Measurements from ENCODE around the gene TMEM183A. TPM values are rescaled to one million over a fixed set of nuclear protein-coding genes. Genes with fewer than 3 reads are reported as not detected.

TMEM183A gene
- total RNA-seq, 1 experiment from 2014 or later = 104 TPM

- peaks cover 20% of the 10 kb centered on the region for H3K4me1 Mint-ChIP-seq (ENCODE audit: insufficient read depth, unreplicated experiment)
- TF ChIP-seq, protein P1, sequence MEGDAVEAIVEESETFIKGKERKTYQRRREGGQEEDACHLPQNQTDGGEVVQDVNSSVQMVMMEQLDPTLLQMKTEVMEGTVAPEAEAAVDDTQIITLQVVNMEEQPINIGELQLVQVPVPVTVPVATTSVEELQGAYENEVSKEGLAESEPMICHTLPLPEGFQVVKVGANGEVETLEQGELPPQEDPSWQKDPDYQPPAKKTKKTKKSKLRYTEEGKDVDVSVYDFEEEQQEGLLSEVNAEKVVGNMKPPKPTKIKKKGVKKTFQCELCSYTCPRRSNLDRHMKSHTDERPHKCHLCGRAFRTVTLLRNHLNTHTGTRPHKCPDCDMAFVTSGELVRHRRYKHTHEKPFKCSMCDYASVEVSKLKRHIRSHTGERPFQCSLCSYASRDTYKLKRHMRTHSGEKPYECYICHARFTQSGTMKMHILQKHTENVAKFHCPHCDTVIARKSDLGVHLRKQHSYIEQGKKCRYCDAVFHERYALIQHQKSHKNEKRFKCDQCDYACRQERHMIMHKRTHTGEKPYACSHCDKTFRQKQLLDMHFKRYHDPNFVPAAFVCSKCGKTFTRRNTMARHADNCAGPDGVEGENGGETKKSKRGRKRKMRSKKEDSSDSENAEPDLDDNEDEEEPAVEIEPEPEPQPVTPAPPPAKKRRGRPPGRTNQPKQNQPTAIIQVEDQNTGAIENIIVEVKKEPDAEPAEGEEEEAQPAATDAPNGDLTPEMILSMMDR (IDR thresholded peaks at IDR 0.05; ENCODE audit: unreplicated experiment) = no peak
- no peaks in the 10 kb centered on the region for H3K9me3 Mint-ChIP-seq (ENCODE audit: unreplicated experiment)
- intact Hi-C loops (cut with micrococcal nuclease) = no loop called here
- BruUV-seq (replicated peaks) = no TSS peak
- DNase-seq (ENCODE audit: unreplicated experiment) = no peak
- POLR2A ChIA-PET = interaction anchor here (0.6 to 1.2 kb wide), 2 partner anchors 9 to 58 kb away, joined by 4 read pairs; no protein-coding TSS in a partner anchor
- H3K27ac Mint-ChIP-seq (ENCODE audit: low read depth, unreplicated experiment) = no peak overlapping the region
- peaks cover 12% of the 10 kb centered on the region for H3K27me3 Mint-ChIP-seq (ENCODE audit: insufficient read depth, unreplicated experiment)
- no peaks in the 10 kb centered on the region for H3K36me3 Mint-ChIP-seq (ENCODE audit: insufficient read depth, unreplicated experiment)
- no peak overlapping the region for H3K4me3 Mint-ChIP-seq (ENCODE audit: unreplicated experiment)
- CTCF ChIA-PET = interaction anchor here (0.6 to 2.1 kb wide), 5 partner anchors 33 to 144 kb away, joined by 3 to 8 read pairs (median 6); no protein-coding TSS in a partner anchor
These were observed 65.7 kb downstream of the TMEM183A start for GRCh38 chr1:203072911-203073310.

DNA sequence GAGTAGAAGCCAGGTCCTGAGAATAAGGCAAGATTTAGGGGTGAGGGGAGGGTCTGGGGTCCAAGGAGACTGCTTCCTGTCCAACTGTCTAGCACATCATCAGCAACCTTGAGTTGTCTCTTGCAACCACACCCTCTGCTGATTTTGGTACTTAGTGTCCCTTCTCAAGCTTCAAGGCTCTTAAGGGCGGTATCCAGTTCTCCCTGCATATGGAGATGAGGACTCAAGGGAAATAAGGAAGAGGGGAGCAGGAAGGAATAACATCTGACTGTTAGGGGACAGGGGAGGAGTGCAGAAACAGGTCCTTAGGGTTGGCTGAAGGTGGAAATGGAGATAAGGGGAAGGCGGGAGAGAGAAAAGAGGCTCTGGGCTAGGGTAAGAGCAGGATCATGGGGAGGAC is 66.3 kb downstream of the TMEM183A start:
- peaks cover 20% of the 10 kb centered on the region for H3K4me1 Mint-ChIP-seq (ENCODE audit: insufficient read depth, unreplicated experiment)
- ChIA-PET CTCF (interaction anchor here (0.6 to 1.4 kb wide), 5 partner anchors 31 to 144 kb away, joined by 3 to 8 read pairs (median 6); no protein-coding TSS in a partner anchor), POLR2A (interaction anchor here (0.6 to 1.2 kb wide), 2 partner anchors 9 to 59 kb away, joined by 4 read pairs; no protein-coding TSS in a partner anchor)
- TF ChIP-seq, protein P1 (IDR thresholded peaks at IDR 0.05; ENCODE audit: unreplicated experiment) = no peak
- peaks cover 17% of the 10 kb centered on the region for H3K27me3 Mint-ChIP-seq (ENCODE audit: insufficient read depth, unreplicated experiment)
- BruUV-seq (replicated peaks) = no TSS peak
- intact Hi-C loops (cut with micrococcal nuclease) = no loop called here
- H3K27ac Mint-ChIP-seq (ENCODE audit: low read depth, unreplicated experiment) = no peak overlapping the region
- no peaks in the 10 kb centered on the region for H3K9me3 Mint-ChIP-seq (ENCODE audit: unreplicated experiment)
- no peak for DNase-seq (ENCODE audit: unreplicated experiment)
- H3K4me3 Mint-ChIP-seq (ENCODE audit: unreplicated experiment) = no peak overlapping the region
- no peaks in the 10 kb centered on the region for H3K36me3 Mint-ChIP-seq (ENCODE audit: insufficient read depth, unreplicated experiment)

Other genes starting within 250 kb of the TMEM183A start
- gene KDM5B, start 199.0 kb upstream of the TMEM183A start, total RNA-seq (2022) = 180 and 203 TPM in 2 replicates
- 3.2 and 5.4 TPM in 2 replicates for gene PCAT6, start 196.4 kb upstream of the TMEM183A start, total RNA-seq (2022)
- 11.2 and 13.5 TPM in 2 replicates for gene RABIF, start 118.2 kb upstream of the TMEM183A start, total RNA-seq (2022)
- gene KLHL12, start 80.1 kb upstream of the TMEM183A start, total RNA-seq (2022) = 51.0 and 59.0 TPM in 2 replicates
- 157 and 168 TPM in 2 replicates for gene ADIPOR1, start 49.1 kb upstream of the TMEM183A start, total RNA-seq (2022)
- gene CYB5R1, start 40.1 kb upstream of the TMEM183A start, total RNA-seq (2022) = 41.3 and 52.7 TPM in 2 replicates
- gene PPFIA4, start 19.1 kb downstream of the TMEM183A start, total RNA-seq (2022) = 0.16 and 0.49 TPM in 2 replicates
- gene MYOG, start 78.6 kb downstream of the TMEM183A start, total RNA-seq (2022) = not detected in 2 replicates
- gene ADORA1, start 120.4 kb downstream of the TMEM183A start, total RNA-seq (2022) = 0.26 and 0.34 TPM in 2 replicates
- not detected in 2 replicates for gene MYBPH, start 168.5 kb downstream of the TMEM183A start, total RNA-seq (2022)
- gene CHI3L1, start 179.3 kb downstream of the TMEM183A start, total RNA-seq (2022) = 0.75 and 0.88 TPM in 2 replicates
- not detected in 2 replicates for gene CHIT1, start 222.3 kb downstream of the TMEM183A start, total RNA-seq (2022)

All from MCF 10A (cell line).